GM18511 (cell line): ENCODE results near the gene PKD2L2.
"Not testable (repeated sequence)": the region's sequence is repeated elsewhere in the genome, so short reads cannot be mapped to it uniquely, and the experiment has no call there.

ENCODE experiments used
- ATAC-seq: cut with Tn5 transposase; IDR thresholded peaks from one replicate; pipeline ENCODE4 v1.9.1; 2021; ENCODE audit warnings: mild to moderate bottlenecking, moderate library complexity; ENCODE audit not compliant: unreplicated experiment

Gene PKD2L2

GRCh38 chr5:137887831-137888230, 1.4 kb upstream of the PKD2L2 start:
- ATAC-seq = no peak

GRCh38 chr5:137888466-137888862, 793 bp upstream of the PKD2L2 start:
- no peak for ATAC-seq

- ATAC-seq = no peak
Measured at GRCh38 chr5:137890845-137891244, 1.6 kb downstream of the PKD2L2 start.

- ATAC-seq = no peak
Measured at GRCh38 chr5:137891849-137892248, 2.6 kb downstream of the PKD2L2 start.

- ATAC-seq = no peak
Measured at GRCh38 chr5:137894586-137894985, 5.3 kb downstream of the PKD2L2 start.

- ATAC-seq = no peak
Measured at GRCh38 chr5:137896560-137896959, 7.3 kb downstream of the PKD2L2 start.

- ATAC-seq = no peak
Measured at GRCh38 chr5:137899493-137899892, 10.2 kb downstream of the PKD2L2 start.

GRCh38 chr5:137901011-137901817, 12.0 kb downstream of the PKD2L2 start:
- no peak for ATAC-seq

GRCh38 chr5:137902408-137903133, 13.3 kb downstream of the PKD2L2 start:
- no peak for ATAC-seq

GRCh38 chr5:137914758-137915157, 25.5 kb downstream of the PKD2L2 start:
- no peak for ATAC-seq

- ATAC-seq = no peak
Measured at GRCh38 chr5:137916923-137917322, 27.7 kb downstream of the PKD2L2 start.

- no peak for ATAC-seq
Measured at GRCh38 chr5:137921931-137922330, 32.7 kb downstream of the PKD2L2 start.

GRCh38 chr5:137923856-137924255, 34.6 kb downstream of the PKD2L2 start:
- ATAC-seq = no peak

- no peak for ATAC-seq
Measured at GRCh38 chr5:137932800-137933199, 43.5 kb downstream of the PKD2L2 start.

GRCh38 chr5:137933491-137933911, 44.2 kb downstream of the PKD2L2 start:
- no peak for ATAC-seq

GRCh38 chr5:137935190-137935589, 45.9 kb downstream of the PKD2L2 start:
- peak; percentile 43 for ATAC-seq

- no peak for ATAC-seq
Measured at GRCh38 chr5:137935694-137936093, 46.4 kb downstream of the PKD2L2 start.

- no peak for ATAC-seq
Measured at GRCh38 chr5:137937994-137938750, 48.9 kb downstream of the PKD2L2 start.

- ATAC-seq = peak; percentile 50
Measured at GRCh38 chr5:137938751-137939143, 49.5 kb downstream of the PKD2L2 start.

- ATAC-seq = no peak
Measured at GRCh38 chr5:137939331-137939730, 50.1 kb downstream of the PKD2L2 start.

GRCh38 chr5:137944280-137944679, 55.0 kb downstream of the PKD2L2 start:
- not testable (repeated sequence) for ATAC-seq
